CD4-positive, CD25-positive, alpha-beta regulatory T cell (primary cell): Measurements from ENCODE around the gene SLX4. TPM values are rescaled to one million over a fixed set of nuclear protein-coding genes. Genes with fewer than 3 reads are reported as not detected.

Experiments
- ATAC-seq, 2 donors: fragments of 150-1000 bp; cut with Tn5 transposase; one replicate each; pipeline ENCODE4 v1.10.0; 2021; ENCODE audit warnings: low read depth in 2 of 2, moderate number of reproducible peaks in 2 of 2, moderate library complexity in 1 of 2
- DNase-seq, 3 donors: peaks; one replicate each; pipeline versions ENCODE4 v3.0.0 to v3.0.0-alpha.2; 2012 to 2022; ENCODE audit warnings: mixed read lengths in 1 of 3
- H3K27ac ChIP-seq: one replicate; pipeline ENCODE4 v1.7.0; 2013; ENCODE audit warnings: mild to moderate bottlenecking, low read length; ENCODE audit not compliant: insufficient read depth, poor library complexity, severe bottlenecking
- H3K27me3 ChIP-seq: one replicate; pipeline ENCODE4 v1.7.0; 2013; ENCODE audit warnings: low read length; ENCODE audit not compliant: control insufficient read depth, insufficient read depth
- H3K36me3 ChIP-seq: one replicate; pipeline ENCODE4 v1.7.0; 2013; ENCODE audit warnings: mild to moderate bottlenecking, low read length, moderate library complexity; ENCODE audit not compliant: control insufficient read depth, insufficient read depth
- H3K4me1 ChIP-seq: 2 replicates; pipeline ENCODE4 v1.7.0; 2013; ENCODE audit warnings: mild to moderate bottlenecking, low read length; ENCODE audit not compliant: insufficient read depth, control insufficient read depth, poor library complexity, severe bottlenecking
- H3K4me3 ChIP-seq: one replicate; pipeline ENCODE4 v1.7.0; 2013; ENCODE audit warnings: low read depth, mild to moderate bottlenecking, low read length, moderate library complexity
- H3K9me3 ChIP-seq, 2 experiments: 1 replicate in 1 of 2; 2 replicates in 1 of 2; pipeline ENCODE4 v1.7.0; 2013; ENCODE audit warnings: low read length in 2 of 2, mild to moderate bottlenecking in 1 of 2, moderate library complexity in 1 of 2; ENCODE audit not compliant: control insufficient read depth in 2 of 2
- H3K27ac Mint-ChIP-seq, 3 donors: one replicate each; pipeline ENCODE4 v1.8.0; 2020 to 2022; ENCODE audit warnings: mild to moderate bottlenecking in 3 of 3, mixed read lengths in 3 of 3, moderate library complexity in 2 of 3
- H3K27me3 Mint-ChIP-seq: one replicate; pipeline ENCODE4 v1.8.0; 2022; ENCODE audit warnings: mild to moderate bottlenecking, mixed read lengths
- H3K36me3 Mint-ChIP-seq: one replicate; pipeline ENCODE4 v1.8.0; 2020; ENCODE audit warnings: mixed read lengths
- H3K4me1 Mint-ChIP-seq, 4 donors: one replicate each; pipeline ENCODE4 v1.8.0; 2020 to 2022; ENCODE audit warnings: mixed read lengths in 4 of 4, mild to moderate bottlenecking in 1 of 4
- H3K4me3 Mint-ChIP-seq, 4 donors: one replicate each; pipeline ENCODE4 v1.8.0; 2020 to 2022; ENCODE audit warnings: mild to moderate bottlenecking in 4 of 4, mixed read lengths in 4 of 4, moderate library complexity in 3 of 4
- H3K9me3 Mint-ChIP-seq, 7 donors: one replicate each; pipeline ENCODE4 v1.8.0; 2020 to 2022; ENCODE audit warnings: mixed read lengths in 7 of 7, mild to moderate bottlenecking in 3 of 7, moderate library complexity in 2 of 7
- polyA plus RNA-seq, 4 donors: library from polyadenylated mRNA; unstranded; fragments of 300-500 nt; fragmentation: Illumina TruSeq; gene quantifications; one replicate each; pipeline ENCODE4 v1.2.3, GENCODE V29; 2021
- total RNA-seq: library from RNA; stranded (reverse); gene quantifications from one replicate; pipeline ENCODE4 v1.2.3, GENCODE V29; 2022

SLX4 gene
- total and polyA plus RNA-seq, 5 donors from 2014 or later = 0.24 to 5.4 (median 0.46) TPM

GRCh38 chr16:3595521-3596021 is 15.8 kb downstream of the SLX4 start:
- no peaks in the 10 kb centered on the region for H3K27me3 Mint-ChIP-seq
- DNase-seq = no peak
- H3K9me3 Mint-ChIP-seq = no peaks in the 10 kb centered on the region
- H3K4me1 ChIP-seq = no peaks in the 10 kb centered on the region
- no peak overlapping the region for H3K27ac Mint-ChIP-seq
- peaks cover 13% of the 10 kb centered on the region for H3K36me3 Mint-ChIP-seq
- H3K36me3 ChIP-seq = peaks cover 7% of the 10 kb centered on the region
- H3K9me3 ChIP-seq = no peaks in the 10 kb centered on the region
- no peak overlapping the region for H3K27ac ChIP-seq
- peaks cover 0 to 4% (median 0%) of the 10 kb centered on the region in 4 donors for H3K4me1 Mint-ChIP-seq
- H3K4me3 ChIP-seq = no peak overlapping the region
- no peaks in the 10 kb centered on the region for H3K27me3 ChIP-seq
- ATAC-seq = no peak
- H3K4me3 Mint-ChIP-seq = no peak overlapping the region

- Histone ChIP-seq H3K27ac (no peak overlapping the region), H3K4me1 (no peaks in the 10 kb centered on the region), H3K27me3 (no peaks in the 10 kb centered on the region), H3K36me3 (peaks cover 7% of the 10 kb centered on the region), H3K4me3 (no peak overlapping the region), H3K9me3 (no peaks in the 10 kb centered on the region)
- peaks cover 0 to 4% (median 0%) of the 10 kb centered on the region in 4 donors for H3K4me1 Mint-ChIP-seq
- H3K9me3 Mint-ChIP-seq = no peaks in the 10 kb centered on the region
- peaks cover 17% of the 10 kb centered on the region for H3K36me3 Mint-ChIP-seq
- no peaks in the 10 kb centered on the region for H3K27me3 Mint-ChIP-seq
- H3K4me3 Mint-ChIP-seq = no peak overlapping the region
- no peak overlapping the region for H3K27ac Mint-ChIP-seq
- ATAC-seq (no peak), DNase-seq (no peak)
These were observed 16.3 kb downstream of the SLX4 start for GRCh38 chr16:3595110-3595486.

GRCh38 chr16:3594316-3595109 is 16.9 kb downstream of the SLX4 start:
- Mint-ChIP-seq H3K27me3 (no peaks in the 10 kb centered on the region), H3K4me1 (peaks cover 0 to 4% (median 0%) of the 10 kb centered on the region in 4 donors), H3K27ac (no peak overlapping the region), H3K9me3 (no peaks in the 10 kb centered on the region), H3K36me3 (peaks cover 20% of the 10 kb centered on the region), H3K4me3 (no peak overlapping the region)
- no peaks in the 10 kb centered on the region for H3K9me3 ChIP-seq
- no peak for ATAC-seq
- no peak for DNase-seq
- H3K4me1 ChIP-seq = no peaks in the 10 kb centered on the region
- no peaks in the 10 kb centered on the region for H3K27me3 ChIP-seq
- H3K4me3 ChIP-seq = no peak overlapping the region
- H3K27ac ChIP-seq = no peak overlapping the region
- peaks cover 4% of the 10 kb centered on the region for H3K36me3 ChIP-seq

GRCh38 chr16:3592559-3592958 is 18.8 kb downstream of the SLX4 start:
- Histone ChIP-seq H3K9me3 (no peaks in the 10 kb centered on the region), H3K36me3 (peaks cover 4% of the 10 kb centered on the region), H3K4me1 (no peaks in the 10 kb centered on the region), H3K27me3 (no peaks in the 10 kb centered on the region), H3K4me3 (no peak overlapping the region), H3K27ac (no peak overlapping the region)
- ATAC-seq (no peak), DNase-seq (no peak)
- H3K27ac Mint-ChIP-seq = no peak overlapping the region
- peaks cover 0 to 4% (median 0%) of the 10 kb centered on the region in 4 donors for H3K4me1 Mint-ChIP-seq
- H3K9me3 Mint-ChIP-seq = no peaks in the 10 kb centered on the region
- H3K36me3 Mint-ChIP-seq = peaks cover 20% of the 10 kb centered on the region
- H3K4me3 Mint-ChIP-seq = no peak overlapping the region
- H3K27me3 Mint-ChIP-seq = no peaks in the 10 kb centered on the region

- no peaks in the 10 kb centered on the region for H3K9me3 ChIP-seq
- peaks cover 4% of the 10 kb centered on the region for H3K36me3 ChIP-seq
- H3K27ac Mint-ChIP-seq = no peak overlapping the region
- no peak overlapping the region for H3K27ac ChIP-seq
- H3K4me3 Mint-ChIP-seq = no peak overlapping the region
- peaks cover 20% of the 10 kb centered on the region for H3K36me3 Mint-ChIP-seq
- no peaks in the 10 kb centered on the region for H3K27me3 ChIP-seq
- no peak overlapping the region for H3K4me3 ChIP-seq
- no peak for ATAC-seq
- H3K27me3 Mint-ChIP-seq = no peaks in the 10 kb centered on the region
- H3K9me3 Mint-ChIP-seq = no peaks in the 10 kb centered on the region
- H3K4me1 Mint-ChIP-seq = peaks cover 0 to 4% (median 0%) of the 10 kb centered on the region in 4 donors
- no peaks in the 10 kb centered on the region for H3K4me1 ChIP-seq
- DNase-seq = no peak
These were observed 19.4 kb downstream of the SLX4 start for GRCh38 chr16:3591991-3592390.

GRCh38 chr16:3591436-3591803 is 20.0 kb downstream of the SLX4 start:
- H3K4me1 ChIP-seq = no peaks in the 10 kb centered on the region
- DNase-seq (no peak), ATAC-seq (no peak)
- peaks cover 4% of the 10 kb centered on the region for H3K36me3 ChIP-seq
- H3K27me3 Mint-ChIP-seq = no peaks in the 10 kb centered on the region
- peak overlapping the region in 2 of 3 donors; percentile 2 to 80 for H3K27ac Mint-ChIP-seq
- H3K4me1 Mint-ChIP-seq = peaks cover 0 to 7% (median 0%) of the 10 kb centered on the region in 4 donors
- H3K27me3 ChIP-seq = no peaks in the 10 kb centered on the region
- H3K4me3 ChIP-seq = no peak overlapping the region
- peaks cover 20% of the 10 kb centered on the region for H3K36me3 Mint-ChIP-seq
- H3K4me3 Mint-ChIP-seq = no peak overlapping the region
- H3K9me3 Mint-ChIP-seq = no peaks in the 10 kb centered on the region
- no peak overlapping the region for H3K27ac ChIP-seq
- H3K9me3 ChIP-seq = no peaks in the 10 kb centered on the region

- Histone ChIP-seq H3K27me3 (no peaks in the 10 kb centered on the region), H3K36me3 (peaks cover 4% of the 10 kb centered on the region), H3K4me3 (no peak overlapping the region), H3K9me3 (no peaks in the 10 kb centered on the region), H3K4me1 (no peaks in the 10 kb centered on the region), H3K27ac (no peak overlapping the region)
- Mint-ChIP-seq H3K27me3 (no peaks in the 10 kb centered on the region), H3K4me3 (no peak overlapping the region), H3K9me3 (no peaks in the 10 kb centered on the region), H3K36me3 (peaks cover 20% of the 10 kb centered on the region), H3K27ac (peak overlapping the region; percentile 2 to 80 (median 58)), H3K4me1 (peaks cover 0 to 7% (median 2%) of the 10 kb centered on the region in 4 donors)
- DNase-seq (no peak), ATAC-seq (no peak)
These were observed 20.5 kb downstream of the SLX4 start for GRCh38 chr16:3590736-3591435.
